Large intestine (tissue), 3 donors: ENCODE results near the gene SIVA1. TPM values are rescaled to one million over a fixed set of nuclear protein-coding genes. Genes with fewer than 3 reads are reported as not detected.

Source experiments
- DNase-seq, 2 donors: peaks; one replicate each; pipeline versions ENCODE4 v3.0.0 to v3.0.0-alpha.2; 2013
- H3K27ac ChIP-seq: one replicate; pipeline ENCODE4 v1.5.1; 2013; ENCODE audit warnings: low read length
- H3K27me3 ChIP-seq: 2 replicates; pipeline ENCODE4 v1.6.1; 2013; ENCODE audit warnings: low read length; ENCODE audit not compliant: control insufficient read depth, insufficient read depth
- H3K36me3 ChIP-seq: 2 replicates; pipeline ENCODE4 v1.6.1; 2013; ENCODE audit warnings: low read length; ENCODE audit not compliant: control insufficient read depth, insufficient read depth
- H3K4me1 ChIP-seq: one replicate; pipeline ENCODE4 v1.6.1; 2013; ENCODE audit warnings: low read length; ENCODE audit not compliant: control insufficient read depth, insufficient read depth
- H3K4me3 ChIP-seq: one replicate; pipeline ENCODE4 v1.5.1; 2013; ENCODE audit warnings: low read length
- H3K9me3 ChIP-seq: one replicate; pipeline ENCODE4 v1.6.1; 2013; ENCODE audit warnings: mild to moderate bottlenecking, low read depth, low read length, moderate library complexity; ENCODE audit not compliant: control insufficient read depth
- WGBS: methylation state at CpG from one replicate; pipeline ENCODE4 v1.1.5; 2013; ENCODE audit warnings: low lambda C conversion rate; ENCODE audit not compliant: insufficient coverage; 5-methylcytosine and 5-hydroxymethylcytosine counted together
- polyA plus RNA-seq: library from polyadenylated mRNA; unstranded; fragments of 120-200 nt; gene quantifications from one replicate; pipeline ENCODE4 v1.2.1, GENCODE V29; 2013

The SIVA1 gene
- polyA plus RNA-seq, 1 donor, result 86.4 TPM

DNA sequence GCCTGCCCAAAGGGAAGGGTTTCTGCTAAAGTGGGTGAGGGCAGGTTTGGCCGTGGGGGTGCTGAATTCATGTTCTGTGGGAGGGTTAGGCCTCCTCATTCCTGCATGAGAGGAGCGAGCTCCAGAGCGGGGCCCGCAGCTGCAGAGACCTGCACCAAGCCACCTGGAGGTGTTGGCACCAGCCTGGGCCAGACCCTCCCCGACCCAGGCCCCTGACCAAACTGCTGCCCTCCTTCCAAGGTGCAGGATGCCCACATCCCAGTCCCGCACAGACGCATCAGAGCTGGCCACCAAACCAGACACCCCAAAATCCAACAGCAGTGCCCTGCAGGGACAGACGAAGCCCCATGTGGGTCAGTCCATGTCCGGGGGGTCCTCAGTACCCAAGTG, 18.4 kb upstream of the SIVA1 start:
- no peaks in the 10 kb centered on the region for H3K4me1 ChIP-seq
- H3K36me3 ChIP-seq, result no peaks in the 10 kb centered on the region
- H3K27me3 ChIP-seq, result no peaks in the 10 kb centered on the region
- H3K4me3 ChIP-seq, result no peak overlapping the region
- H3K27ac ChIP-seq, result no peak overlapping the region
- WGBS, result no CpG with 5 or more reads among the region's 9 CpGs
- no peaks in the 10 kb centered on the region for H3K9me3 ChIP-seq
- DNase-seq, result no peak

DNA sequence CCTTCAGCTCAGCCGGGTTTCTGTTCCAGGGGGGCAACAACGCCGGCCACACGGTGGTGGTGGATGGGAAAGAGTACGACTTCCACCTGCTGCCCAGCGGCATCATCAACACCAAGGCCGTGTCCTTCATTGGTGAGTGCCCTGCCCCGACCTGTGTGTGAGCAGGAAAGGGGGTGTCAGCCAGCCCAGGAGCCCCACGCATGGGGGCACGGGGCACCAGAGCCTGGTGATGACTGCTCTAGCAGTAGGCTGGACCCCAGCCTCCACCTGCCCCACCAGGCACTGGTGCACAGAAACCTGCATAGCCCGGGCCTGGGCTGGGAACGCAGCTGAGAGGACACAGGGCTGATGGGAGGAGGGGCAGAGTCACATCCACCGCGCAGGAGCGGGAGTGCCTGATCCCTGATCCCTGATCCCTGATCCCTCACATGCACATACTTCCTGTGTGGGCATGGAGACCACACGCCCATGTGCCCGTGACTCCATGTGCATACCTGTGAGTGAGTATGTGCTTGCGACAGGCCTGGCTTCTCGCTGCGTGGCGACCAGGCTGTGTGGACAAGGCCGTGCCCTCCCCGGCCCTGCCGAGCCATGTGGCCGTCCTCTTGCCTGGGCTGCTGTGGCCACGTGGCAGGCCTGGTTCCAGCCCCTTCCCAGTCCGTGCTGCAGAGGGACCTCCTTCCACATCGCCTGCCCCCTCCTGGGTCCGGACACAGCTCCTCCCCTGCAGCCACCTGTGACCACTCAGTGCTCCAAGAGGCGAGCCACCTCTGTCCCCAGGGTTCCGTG, 17.8 kb upstream of the SIVA1 start:
- Histone ChIP-seq H3K9me3 (no peaks in the 10 kb centered on the region), H3K27me3 (no peaks in the 10 kb centered on the region), H3K4me3 (no peak overlapping the region), H3K27ac (no peak overlapping the region), H3K4me1 (no peaks in the 10 kb centered on the region), H3K36me3 (peaks cover 6% of the 10 kb centered on the region)
- no CpG with 5 or more reads among the region's 31 CpGs for WGBS
- DNase-seq, result no peak

DNA sequence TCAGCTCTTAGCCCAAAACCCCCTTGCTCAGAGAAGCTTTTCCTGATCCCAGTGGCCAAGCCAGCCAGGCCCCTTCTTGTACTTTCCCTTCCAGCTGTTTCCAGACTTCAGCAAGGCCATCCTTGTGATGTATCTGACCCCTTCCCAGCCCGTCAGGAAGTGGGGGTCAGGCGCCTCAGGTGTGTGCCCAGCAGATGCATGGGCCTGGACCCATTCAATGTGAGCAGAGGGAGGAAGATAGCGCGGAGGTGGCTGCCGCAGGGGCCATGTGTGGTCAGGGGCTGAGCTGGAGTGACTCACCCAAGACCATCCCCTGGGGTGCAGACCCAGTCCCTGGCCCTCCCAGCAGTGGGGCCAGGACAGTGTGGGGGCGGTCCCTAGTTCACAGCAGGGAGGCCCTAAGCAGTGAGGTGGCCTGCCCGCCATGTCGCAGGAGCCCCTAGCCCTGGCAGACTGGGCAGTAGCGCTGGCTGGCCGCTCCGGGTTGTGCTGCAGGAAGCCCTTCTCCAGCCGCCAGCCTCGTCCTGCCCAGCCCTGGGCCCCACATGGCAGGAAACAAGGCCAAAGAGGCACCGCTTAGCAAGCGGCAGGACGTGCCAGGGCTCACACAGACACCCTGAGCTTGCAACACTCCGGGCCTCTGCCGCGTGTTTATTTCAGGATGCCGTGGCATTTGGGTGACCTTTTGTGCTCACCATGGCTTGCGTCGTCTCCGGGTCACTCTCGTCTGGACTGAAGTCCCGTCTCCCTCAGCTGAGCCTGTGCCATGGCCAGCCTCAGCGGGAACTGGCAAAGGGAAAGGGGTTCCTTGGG, 16.9 kb upstream of the SIVA1 start:
- no peaks in the 10 kb centered on the region for H3K9me3 ChIP-seq
- DNase-seq, result peak in 1 of 2 donors; percentile 32
- no peak overlapping the region for H3K27ac ChIP-seq
- H3K27me3 ChIP-seq, result no peaks in the 10 kb centered on the region
- H3K4me1 ChIP-seq, result no peaks in the 10 kb centered on the region
- peaks cover 10% of the 10 kb centered on the region for H3K36me3 ChIP-seq
- WGBS, result no CpG with 5 or more reads among the region's 26 CpGs
- no peak overlapping the region for H3K4me3 ChIP-seq

DNA sequence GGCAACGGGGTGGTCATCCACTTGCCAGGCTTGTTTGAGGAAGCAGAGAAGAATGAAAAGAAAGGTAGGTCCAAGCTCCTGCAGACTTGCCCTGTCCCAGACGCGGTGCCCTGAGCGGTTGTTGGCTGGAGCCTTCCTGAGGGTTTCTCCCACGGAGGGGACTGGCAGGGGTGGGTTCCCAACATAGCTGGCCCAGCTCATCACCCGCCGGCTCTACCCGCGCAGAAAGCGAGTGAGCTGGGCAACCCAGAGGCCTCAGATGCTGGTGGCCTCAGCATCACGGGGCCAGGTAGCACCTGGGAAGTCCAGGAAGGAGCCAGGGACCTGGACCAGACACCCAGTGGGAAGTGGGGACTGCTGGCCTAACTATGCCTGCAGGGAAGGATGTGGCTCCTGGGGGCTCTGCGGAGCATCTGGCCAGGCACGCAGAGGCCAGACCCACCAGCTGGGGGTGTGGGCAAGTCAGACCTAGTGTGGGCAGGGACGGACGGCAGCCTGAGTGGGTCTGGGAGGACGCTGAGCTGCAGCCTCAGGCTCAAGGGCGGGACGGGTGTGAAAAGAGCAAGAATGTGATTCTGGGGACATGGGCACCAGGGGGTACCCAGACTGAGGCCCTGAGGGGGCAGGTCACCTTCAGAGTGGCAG, 14.4 kb upstream of the SIVA1 start:
- Histone ChIP-seq H3K4me3 (no peak overlapping the region), H3K9me3 (no peaks in the 10 kb centered on the region), H3K27ac (no peak overlapping the region), H3K4me1 (no peaks in the 10 kb centered on the region), H3K27me3 (no peaks in the 10 kb centered on the region), H3K36me3 (peaks cover 20% of the 10 kb centered on the region)
- no CpG with 5 or more reads among the region's 18 CpGs for WGBS
- no peak for DNase-seq

DNA sequence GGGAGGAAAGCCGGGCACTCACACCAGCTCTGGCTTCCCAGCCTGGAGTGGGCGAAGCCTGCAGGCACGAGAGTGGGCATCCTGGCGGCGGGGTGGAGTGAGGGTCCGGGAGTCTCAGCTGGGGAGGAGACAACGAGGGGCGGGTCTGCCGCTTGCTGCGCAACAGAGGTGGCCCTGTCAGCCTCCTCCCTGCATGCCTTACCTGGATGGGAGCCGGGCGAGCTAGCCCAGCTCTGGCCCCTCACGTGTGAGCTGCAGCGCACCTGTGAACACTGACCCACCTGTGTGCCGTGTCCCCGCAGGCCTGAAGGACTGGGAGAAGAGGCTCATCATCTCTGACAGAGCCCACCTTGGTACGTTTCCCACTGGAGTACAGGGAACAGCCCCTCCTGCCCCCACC, 13.9 kb upstream of the SIVA1 start:
- Histone ChIP-seq H3K27me3 (no peaks in the 10 kb centered on the region), H3K36me3 (peaks cover 22% of the 10 kb centered on the region), H3K9me3 (no peaks in the 10 kb centered on the region), H3K4me3 (no peak overlapping the region), H3K4me1 (no peaks in the 10 kb centered on the region), H3K27ac (no peak overlapping the region)
- no peak for DNase-seq
- WGBS, result no CpG with 5 or more reads among the region's 17 CpGs

DNA sequence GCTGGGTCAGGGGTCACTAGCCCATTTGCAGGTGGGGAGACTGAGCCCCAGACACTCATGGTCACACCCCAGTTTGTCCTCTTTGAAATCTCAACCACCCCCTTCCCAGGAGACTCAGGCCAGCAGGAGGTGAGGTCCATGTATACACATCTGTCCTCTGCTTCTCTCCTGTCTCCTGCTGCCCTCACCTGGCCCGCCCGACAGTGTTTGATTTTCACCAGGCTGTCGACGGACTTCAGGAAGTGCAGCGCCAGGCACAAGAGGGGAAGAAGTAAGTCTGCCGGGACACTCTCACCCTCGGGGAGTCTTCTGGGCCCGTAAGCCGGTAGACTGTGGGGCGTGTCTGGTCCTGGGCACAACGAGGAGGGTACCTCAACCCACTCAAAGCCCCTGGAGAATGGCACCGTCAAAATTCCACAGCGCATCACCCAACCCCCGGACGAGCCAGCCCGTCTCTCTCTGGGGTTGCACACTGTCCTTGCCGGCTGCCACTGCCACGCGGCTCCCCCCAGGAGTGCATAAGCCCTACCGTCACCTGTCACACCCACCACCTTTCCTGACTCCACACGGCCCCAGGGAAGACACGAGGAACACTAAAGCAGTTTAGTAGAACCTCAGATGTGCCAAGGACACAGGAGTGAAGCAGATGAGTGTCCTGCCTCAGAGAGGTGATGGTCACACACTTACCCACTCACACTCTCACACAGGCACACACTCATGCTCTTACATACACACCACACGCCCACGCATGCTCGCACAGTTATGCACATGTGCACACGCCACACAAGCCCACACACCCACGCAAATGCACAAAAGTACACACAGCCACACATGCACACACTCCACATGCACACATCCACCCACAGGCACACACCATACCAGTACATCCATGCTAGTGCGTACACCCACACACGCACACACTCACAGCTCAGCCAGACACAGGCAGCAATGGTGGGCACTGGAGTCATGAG, 13.1 kb upstream of the SIVA1 start:
- no peaks in the 10 kb centered on the region for H3K27me3 ChIP-seq
- peaks cover 24% of the 10 kb centered on the region for H3K36me3 ChIP-seq
- H3K27ac ChIP-seq, result no peak overlapping the region
- H3K9me3 ChIP-seq, result no peaks in the 10 kb centered on the region
- no peak overlapping the region for H3K4me3 ChIP-seq
- no peaks in the 10 kb centered on the region for H3K4me1 ChIP-seq
- DNase-seq, result no peak
- no CpG with 5 or more reads among the region's 29 CpGs for WGBS

DNA sequence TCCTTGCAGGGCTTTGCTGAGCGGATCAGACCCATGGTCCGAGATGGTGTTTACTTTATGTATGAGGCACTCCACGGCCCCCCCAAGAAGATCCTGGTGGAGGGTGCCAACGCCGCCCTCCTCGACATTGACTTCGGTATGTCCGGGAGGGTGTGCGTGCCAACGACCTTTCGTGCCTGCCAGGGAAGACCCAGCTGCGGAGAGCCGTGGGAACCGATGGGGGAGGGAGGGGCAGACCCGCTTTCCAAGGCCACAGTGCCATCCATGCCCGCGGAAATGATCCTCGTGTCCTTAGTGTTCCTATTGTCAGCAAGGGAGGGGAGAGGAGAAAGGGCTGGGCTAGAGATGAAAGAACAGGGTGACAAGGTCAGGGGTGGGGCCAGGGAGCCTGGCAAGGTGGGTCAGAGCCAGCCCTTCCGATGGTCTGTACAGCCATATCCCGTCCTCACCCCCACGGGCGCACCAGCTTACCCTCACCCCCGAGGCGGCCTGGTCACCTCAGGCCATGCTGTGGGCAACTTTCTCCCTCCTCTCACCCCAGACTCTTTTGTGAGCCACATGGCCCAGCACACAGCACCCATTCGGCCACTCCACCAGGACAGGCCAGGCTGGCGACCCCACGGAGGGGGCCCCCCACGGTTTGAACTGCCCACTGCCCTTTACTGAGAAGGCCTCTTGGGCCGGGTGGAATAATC, 11.7 kb upstream of the SIVA1 start:
- no peaks in the 10 kb centered on the region for H3K27me3 ChIP-seq
- no peak overlapping the region for H3K4me3 ChIP-seq
- no peak overlapping the region for H3K27ac ChIP-seq
- H3K4me1 ChIP-seq, result no peaks in the 10 kb centered on the region
- WGBS, result no CpG with 5 or more reads among the region's 29 CpGs
- peaks cover 31% of the 10 kb centered on the region for H3K36me3 ChIP-seq
- no peak for DNase-seq
- H3K9me3 ChIP-seq, result no peaks in the 10 kb centered on the region

DNA sequence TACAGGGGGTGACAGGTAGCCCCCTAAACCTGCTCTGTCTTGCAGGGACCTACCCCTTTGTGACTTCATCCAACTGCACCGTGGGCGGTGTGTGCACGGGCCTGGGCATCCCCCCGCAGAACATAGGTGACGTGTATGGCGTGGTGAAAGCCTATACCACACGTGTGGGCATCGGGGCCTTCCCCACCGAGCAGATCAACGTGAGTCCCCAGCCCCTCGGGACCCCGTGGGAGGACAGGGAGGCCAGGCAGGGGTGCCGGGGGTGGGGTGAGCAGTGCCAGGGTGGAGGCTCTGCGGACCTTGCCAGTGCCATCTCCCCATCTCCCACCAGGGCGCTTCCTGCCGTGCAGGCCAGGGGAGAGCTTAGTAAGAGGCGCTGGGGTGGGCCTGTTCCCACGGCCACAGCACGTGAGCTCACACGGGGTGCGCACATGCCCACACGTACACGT, 11.1 kb upstream of the SIVA1 start:
- H3K36me3 ChIP-seq, result peaks cover 31% of the 10 kb centered on the region
- H3K4me3 ChIP-seq, result no peak overlapping the region
- H3K9me3 ChIP-seq, result no peaks in the 10 kb centered on the region
- no peak for DNase-seq
- H3K4me1 ChIP-seq, result no peaks in the 10 kb centered on the region
- no CpG with 5 or more reads among the region's 23 CpGs for WGBS
- no peaks in the 10 kb centered on the region for H3K27me3 ChIP-seq
- no peak overlapping the region for H3K27ac ChIP-seq

DNA sequence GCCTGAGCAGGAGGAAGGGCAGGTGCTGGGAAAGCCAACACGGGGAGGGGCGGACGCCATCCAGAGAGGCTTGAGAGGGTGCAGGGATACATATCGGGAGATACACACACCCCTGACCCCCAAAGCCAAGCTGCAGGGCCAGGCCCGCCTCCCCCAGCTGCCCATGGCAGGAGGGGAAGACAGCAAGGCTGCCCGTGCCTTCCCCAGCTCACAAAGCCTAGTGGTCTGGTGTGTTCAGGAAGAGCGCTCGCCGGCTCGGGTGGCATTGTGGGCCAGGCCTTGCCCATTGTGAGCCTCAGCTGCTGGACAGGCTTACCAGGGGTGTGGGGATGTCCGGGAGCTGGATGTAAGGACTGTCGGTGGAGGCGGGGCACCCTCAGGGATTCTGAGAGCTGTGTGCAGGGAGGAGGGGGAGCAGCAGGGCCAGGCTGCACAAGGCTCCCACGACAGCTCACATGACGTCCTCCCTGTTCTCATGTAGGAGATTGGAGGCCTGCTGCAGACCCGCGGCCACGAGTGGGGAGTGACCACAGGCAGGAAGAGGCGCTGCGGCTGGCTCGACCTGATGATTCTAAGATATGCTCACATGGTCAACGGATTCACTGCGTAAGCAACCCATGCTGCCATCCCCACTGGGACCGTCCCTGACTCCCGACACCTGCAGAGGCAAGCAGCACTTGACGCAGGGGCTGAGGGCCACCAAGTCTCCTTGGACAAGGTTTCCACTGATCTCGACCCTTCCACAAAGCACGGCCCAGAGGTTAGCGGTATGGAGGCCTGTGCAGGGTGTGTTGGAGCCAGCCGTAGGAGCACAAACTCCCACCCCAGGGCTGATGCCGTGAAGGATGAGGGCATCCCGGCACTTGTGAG, 10.1 kb upstream of the SIVA1 start:
- Histone ChIP-seq H3K36me3 (peaks cover 31% of the 10 kb centered on the region), H3K9me3 (no peaks in the 10 kb centered on the region), H3K27ac (no peak overlapping the region), H3K4me3 (no peak overlapping the region), H3K27me3 (no peaks in the 10 kb centered on the region), H3K4me1 (peaks cover 1% of the 10 kb centered on the region)
- DNase-seq, result no peak
- WGBS, result no CpG with 5 or more reads among the region's 32 CpGs
